CD4-positive, CD25-positive, alpha-beta regulatory T cell (primary cell): Measurements from ENCODE around the gene TMA7. TPM values are rescaled to one million over a fixed set of nuclear protein-coding genes. Genes with fewer than 3 reads are reported as not detected.

Experiments
- ATAC-seq, 2 donors: fragments of 150-1000 bp; cut with Tn5 transposase; one replicate each; pipeline ENCODE4 v1.10.0; 2021; ENCODE audit warnings: low read depth in 2 of 2, moderate number of reproducible peaks in 2 of 2, moderate library complexity in 1 of 2
- DNase-seq, 3 donors: peaks; one replicate each; pipeline versions ENCODE4 v3.0.0 to v3.0.0-alpha.2; 2012 to 2022; ENCODE audit warnings: mixed read lengths in 1 of 3
- H3K27ac ChIP-seq: one replicate; pipeline ENCODE4 v1.7.0; 2013; ENCODE audit warnings: mild to moderate bottlenecking, low read length; ENCODE audit not compliant: insufficient read depth, poor library complexity, severe bottlenecking
- H3K27me3 ChIP-seq: one replicate; pipeline ENCODE4 v1.7.0; 2013; ENCODE audit warnings: low read length; ENCODE audit not compliant: control insufficient read depth, insufficient read depth
- H3K36me3 ChIP-seq: one replicate; pipeline ENCODE4 v1.7.0; 2013; ENCODE audit warnings: mild to moderate bottlenecking, low read length, moderate library complexity; ENCODE audit not compliant: control insufficient read depth, insufficient read depth
- H3K4me1 ChIP-seq: 2 replicates; pipeline ENCODE4 v1.7.0; 2013; ENCODE audit warnings: mild to moderate bottlenecking, low read length; ENCODE audit not compliant: insufficient read depth, control insufficient read depth, poor library complexity, severe bottlenecking
- H3K4me3 ChIP-seq: one replicate; pipeline ENCODE4 v1.7.0; 2013; ENCODE audit warnings: low read depth, mild to moderate bottlenecking, low read length, moderate library complexity
- H3K9me3 ChIP-seq, 2 experiments: 1 replicate in 1 of 2; 2 replicates in 1 of 2; pipeline ENCODE4 v1.7.0; 2013; ENCODE audit warnings: low read length in 2 of 2, mild to moderate bottlenecking in 1 of 2, moderate library complexity in 1 of 2; ENCODE audit not compliant: control insufficient read depth in 2 of 2
- H3K27ac Mint-ChIP-seq, 3 donors: one replicate each; pipeline ENCODE4 v1.8.0; 2020 to 2022; ENCODE audit warnings: mild to moderate bottlenecking in 3 of 3, mixed read lengths in 3 of 3, moderate library complexity in 2 of 3
- H3K27me3 Mint-ChIP-seq: one replicate; pipeline ENCODE4 v1.8.0; 2022; ENCODE audit warnings: mild to moderate bottlenecking, mixed read lengths
- H3K36me3 Mint-ChIP-seq: one replicate; pipeline ENCODE4 v1.8.0; 2020; ENCODE audit warnings: mixed read lengths
- H3K4me1 Mint-ChIP-seq, 4 donors: one replicate each; pipeline ENCODE4 v1.8.0; 2020 to 2022; ENCODE audit warnings: mixed read lengths in 4 of 4, mild to moderate bottlenecking in 1 of 4
- H3K4me3 Mint-ChIP-seq, 4 donors: one replicate each; pipeline ENCODE4 v1.8.0; 2020 to 2022; ENCODE audit warnings: mild to moderate bottlenecking in 4 of 4, mixed read lengths in 4 of 4, moderate library complexity in 3 of 4
- H3K9me3 Mint-ChIP-seq, 7 donors: one replicate each; pipeline ENCODE4 v1.8.0; 2020 to 2022; ENCODE audit warnings: mixed read lengths in 7 of 7, mild to moderate bottlenecking in 3 of 7, moderate library complexity in 2 of 7
- polyA plus RNA-seq, 4 donors: library from polyadenylated mRNA; unstranded; fragments of 300-500 nt; fragmentation: Illumina TruSeq; gene quantifications; one replicate each; pipeline ENCODE4 v1.2.3, GENCODE V29; 2021
- total RNA-seq: library from RNA; stranded (reverse); gene quantifications from one replicate; pipeline ENCODE4 v1.2.3, GENCODE V29; 2022

The TMA7 gene
- total and polyA plus RNA-seq, 5 donors from 2014 or later = 248 to 743 (median 676) TPM

- no peak for DNase-seq
Measured at GRCh38 chr3:48463703-48464102, 23.6 kb downstream of the TMA7 start.

GRCh38 chr3:48464713-48465221 is 24.7 kb downstream of the TMA7 start:
- Histone ChIP-seq H3K9me3 (no peaks in the 10 kb centered on the region), H3K36me3 (peaks cover 44% of the 10 kb centered on the region), H3K4me1 (peaks cover 48% of the 10 kb centered on the region), H3K27me3 (no peaks in the 10 kb centered on the region), H3K4me3 (no peak overlapping the region), H3K27ac (peak overlapping the region; percentile 94)
- H3K4me1 Mint-ChIP-seq = peaks cover 0 to 49% (median 27%) of the 10 kb centered on the region in 4 donors
- DNase-seq (no peak), ATAC-seq (no peak)
- no peaks in the 10 kb centered on the region for H3K27me3 Mint-ChIP-seq
- no peaks in the 10 kb centered on the region for H3K9me3 Mint-ChIP-seq
- peak overlapping the region in 1 of 3 donors; percentile 90 for H3K27ac Mint-ChIP-seq
- peak overlapping the region in 3 of 4 donors; percentile 95 to 98 (median 95) for H3K4me3 Mint-ChIP-seq
- H3K36me3 Mint-ChIP-seq = peaks cover 16% of the 10 kb centered on the region

More at GRCh38 chr3:48463703-48464102, 23.6 kb downstream of the TMA7 start:
- peaks cover 37% of the 10 kb centered on the region for H3K4me1 ChIP-seq
- no peak overlapping the region for H3K27ac ChIP-seq
- peaks cover 0 to 38% (median 21%) of the 10 kb centered on the region in 4 donors for H3K4me1 Mint-ChIP-seq
- no peaks in the 10 kb centered on the region for H3K9me3 ChIP-seq
- H3K4me3 Mint-ChIP-seq = peak overlapping the region in 3 of 4 donors; percentile 36 to 95 (median 43)
- H3K36me3 Mint-ChIP-seq = peaks cover 11% of the 10 kb centered on the region
- H3K27me3 ChIP-seq = no peaks in the 10 kb centered on the region
- H3K27ac Mint-ChIP-seq = no peak overlapping the region
- ATAC-seq = no peak
- no peaks in the 10 kb centered on the region for H3K9me3 Mint-ChIP-seq
- H3K4me3 ChIP-seq = no peak overlapping the region
- H3K27me3 Mint-ChIP-seq = no peaks in the 10 kb centered on the region
- peaks cover 45% of the 10 kb centered on the region for H3K36me3 ChIP-seq

GRCh38 chr3:48465237-48465530 is 25.1 kb downstream of the TMA7 start:
- Histone ChIP-seq H3K4me3 (no peak overlapping the region), H3K27ac (peak overlapping the region; percentile 94), H3K36me3 (peaks cover 42% of the 10 kb centered on the region), H3K4me1 (peaks cover 52% of the 10 kb centered on the region), H3K9me3 (no peaks in the 10 kb centered on the region), H3K27me3 (no peaks in the 10 kb centered on the region)
- no peaks in the 10 kb centered on the region for H3K27me3 Mint-ChIP-seq
- ATAC-seq (no peak), DNase-seq (no peak)
- H3K9me3 Mint-ChIP-seq = no peaks in the 10 kb centered on the region
- H3K36me3 Mint-ChIP-seq = peaks cover 20% of the 10 kb centered on the region
- peak overlapping the region; percentile 90 to 98 (median 95) for H3K4me3 Mint-ChIP-seq
- H3K27ac Mint-ChIP-seq = peak overlapping the region; percentile 90 to 97 (median 96)
- peaks cover 0 to 53% (median 30%) of the 10 kb centered on the region in 4 donors for H3K4me1 Mint-ChIP-seq

GRCh38 chr3:48465531-48466378 is 25.7 kb downstream of the TMA7 start:
- H3K4me3 ChIP-seq = peak overlapping the region; percentile 78
- H3K36me3 ChIP-seq = peaks cover 37% of the 10 kb centered on the region
- no peaks in the 10 kb centered on the region for H3K27me3 Mint-ChIP-seq
- H3K27me3 ChIP-seq = no peaks in the 10 kb centered on the region
- H3K4me1 Mint-ChIP-seq = peaks cover 0 to 57% (median 30%) of the 10 kb centered on the region in 4 donors
- peak overlapping the region; percentile 90 to 97 (median 96) for H3K27ac Mint-ChIP-seq
- H3K9me3 Mint-ChIP-seq = no peaks in the 10 kb centered on the region
- H3K9me3 ChIP-seq = no peaks in the 10 kb centered on the region
- peak; percentile 64 to 89 (median 77) for DNase-seq
- H3K36me3 Mint-ChIP-seq = peaks cover 19% of the 10 kb centered on the region
- H3K4me3 Mint-ChIP-seq = peak overlapping the region; percentile 90 to 98 (median 95)
- H3K4me1 ChIP-seq = peaks cover 58% of the 10 kb centered on the region
- ATAC-seq = peak; percentile 93
- peak overlapping the region; percentile 94 for H3K27ac ChIP-seq

GRCh38 chr3:48466386-48467109 is 26.5 kb downstream of the TMA7 start:
- Mint-ChIP-seq H3K4me3 (peak overlapping the region; percentile 90 to 98 (median 95)), H3K9me3 (no peaks in the 10 kb centered on the region), H3K4me1 (peaks cover 0 to 62% (median 29%) of the 10 kb centered on the region in 4 donors), H3K27ac (peak overlapping the region; percentile 90 to 97 (median 96)), H3K27me3 (no peaks in the 10 kb centered on the region), H3K36me3 (peaks cover 14% of the 10 kb centered on the region)
- DNase-seq = peak in 1 of 3 donors; percentile 61
- ATAC-seq = peak; percentile 24 to 40
- H3K36me3 ChIP-seq = peaks cover 30% of the 10 kb centered on the region
- H3K9me3 ChIP-seq = no peaks in the 10 kb centered on the region
- peak overlapping the region; percentile 78 for H3K4me3 ChIP-seq
- peak overlapping the region; percentile 94 for H3K27ac ChIP-seq
- no peaks in the 10 kb centered on the region for H3K27me3 ChIP-seq
- H3K4me1 ChIP-seq = peaks cover 65% of the 10 kb centered on the region

- H3K4me1 Mint-ChIP-seq = peaks cover 0 to 64% (median 29%) of the 10 kb centered on the region in 4 donors
- Histone ChIP-seq H3K9me3 (no peaks in the 10 kb centered on the region), H3K27me3 (no peaks in the 10 kb centered on the region), H3K4me3 (peak overlapping the region; percentile 78), H3K36me3 (peaks cover 30% of the 10 kb centered on the region), H3K27ac (peak overlapping the region; percentile 94), H3K4me1 (peaks cover 71% of the 10 kb centered on the region)
- ATAC-seq (no peak), DNase-seq (no peak)
- peaks cover 14% of the 10 kb centered on the region for H3K36me3 Mint-ChIP-seq
- peak overlapping the region; percentile 90 to 97 (median 96) for H3K27ac Mint-ChIP-seq
- no peaks in the 10 kb centered on the region for H3K9me3 Mint-ChIP-seq
- no peaks in the 10 kb centered on the region for H3K27me3 Mint-ChIP-seq
- H3K4me3 Mint-ChIP-seq = peak overlapping the region; percentile 90 to 98 (median 95)
Measured at GRCh38 chr3:48467110-48467454, 27.0 kb downstream of the TMA7 start.

- H3K27ac ChIP-seq = peak overlapping the region; percentile 94
- no peaks in the 10 kb centered on the region for H3K27me3 ChIP-seq
- DNase-seq (no peak), ATAC-seq (no peak)
- H3K36me3 ChIP-seq = peaks cover 30% of the 10 kb centered on the region
- H3K27ac Mint-ChIP-seq = peak overlapping the region; percentile 90 to 97 (median 96)
- H3K36me3 Mint-ChIP-seq = peaks cover 14% of the 10 kb centered on the region
- no peaks in the 10 kb centered on the region for H3K9me3 Mint-ChIP-seq
- H3K4me3 Mint-ChIP-seq = peak overlapping the region; percentile 90 to 98 (median 95)
- no peaks in the 10 kb centered on the region for H3K9me3 ChIP-seq
- H3K4me1 Mint-ChIP-seq = peaks cover under 1 to 65% (median 30%) of the 10 kb centered on the region in 4 donors
- peaks cover 77% of the 10 kb centered on the region for H3K4me1 ChIP-seq
- H3K27me3 Mint-ChIP-seq = no peaks in the 10 kb centered on the region
- H3K4me3 ChIP-seq = peak overlapping the region; percentile 78
Measured at GRCh38 chr3:48467473-48468267, 27.6 kb downstream of the TMA7 start.
